ENCODE results near the gene NEO1. TPM values are rescaled to one million over a fixed set of nuclear protein-coding genes. Genes with fewer than 3 reads are reported as not detected.

Gene NEO1
- total RNA-seq, 3 donors from 2014 or later = 4.7 to 5.2 (median 4.9) TPM

- DNase-seq = no peak
- peaks cover 9% of the 10 kb centered on the region for H3K4me1 Mint-ChIP-seq (ENCODE audit: low read depth)
- H3K9me3 Mint-ChIP-seq = no peaks in the 10 kb centered on the region
- H3K36me3 Mint-ChIP-seq (ENCODE audit: insufficient read depth) = no peaks in the 10 kb centered on the region
- ATAC-seq = no peak
- H3K4me3 Mint-ChIP-seq = no peak overlapping the region
- H3K27me3 Mint-ChIP-seq (ENCODE audit: low read depth) = peaks cover 5% of the 10 kb centered on the region
These were observed 2.6 kb upstream of the NEO1 start for GRCh38 chr15:73049564-73050215.

- Mint-ChIP-seq H3K9me3 (no peaks in the 10 kb centered on the region), H3K4me3 (peak overlapping the region; percentile 77), H3K4me1 (ENCODE audit: low read depth) (peaks cover 9% of the 10 kb centered on the region), H3K36me3 (ENCODE audit: insufficient read depth) (no peaks in the 10 kb centered on the region), H3K27me3 (ENCODE audit: low read depth) (peaks cover 5% of the 10 kb centered on the region)
- ATAC-seq (no peak), DNase-seq (no peak)
These were observed 1.5 kb upstream of the NEO1 start for GRCh38 chr15:73050561-73051295.

- DNase-seq = no peak
- Mint-ChIP-seq H3K4me1 (ENCODE audit: low read depth) (peaks cover 9% of the 10 kb centered on the region), H3K27me3 (ENCODE audit: low read depth) (peaks cover 5% of the 10 kb centered on the region), H3K36me3 (ENCODE audit: insufficient read depth) (no peaks in the 10 kb centered on the region), H3K4me3 (peak overlapping the region; percentile 79), H3K9me3 (no peaks in the 10 kb centered on the region)
- peak in 1 of 2 donors; percentile 7 for ATAC-seq
These were observed 864 bp upstream of the NEO1 start for GRCh38 chr15:73051391-73051806.

DNA sequence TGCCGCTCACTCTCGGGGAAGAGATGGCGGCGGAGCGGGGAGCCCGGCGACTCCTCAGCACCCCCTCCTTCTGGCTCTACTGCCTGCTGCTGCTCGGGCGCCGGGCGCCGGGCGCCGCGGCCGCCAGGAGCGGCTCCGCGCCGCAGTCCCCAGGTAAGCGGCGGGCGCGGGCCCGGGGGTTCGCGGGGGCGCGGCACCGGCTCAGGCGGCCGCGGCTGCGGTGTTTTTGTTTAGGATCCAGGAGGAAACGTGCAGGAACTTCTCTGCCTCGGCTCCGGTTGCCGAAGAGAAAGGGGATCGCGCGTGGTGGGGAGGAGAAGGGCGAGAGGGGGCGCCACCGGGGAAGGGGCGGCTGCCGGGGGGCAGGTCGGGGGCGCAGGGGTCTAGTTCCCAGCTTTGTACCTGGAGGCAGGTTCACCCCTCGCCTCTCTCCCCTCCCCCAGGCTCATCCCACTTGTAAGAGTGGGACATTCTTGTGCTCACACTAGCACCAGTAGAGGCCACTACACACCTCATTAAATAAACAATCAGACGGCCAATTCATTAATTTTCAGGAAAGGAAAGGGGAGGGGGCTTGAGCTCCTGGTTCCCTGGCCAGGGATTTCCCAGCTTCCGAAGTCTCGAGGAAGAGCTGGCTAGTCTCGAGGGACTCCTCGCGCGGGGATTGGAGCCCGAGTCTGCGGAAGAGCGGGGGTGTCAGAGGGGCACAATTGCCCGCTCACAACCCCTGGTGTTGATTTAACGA, 562 bp downstream of the NEO1 start:
- DNase-seq = peak; percentile 12
- Mint-ChIP-seq H3K27me3 (ENCODE audit: low read depth) (peaks cover 5% of the 10 kb centered on the region), H3K4me3 (peak overlapping the region; percentile 81), H3K36me3 (ENCODE audit: insufficient read depth) (no peaks in the 10 kb centered on the region), H3K4me1 (ENCODE audit: low read depth) (peaks cover 9% of the 10 kb centered on the region), H3K9me3 (no peaks in the 10 kb centered on the region)
- peak; percentile 58 for ATAC-seq

DNA sequence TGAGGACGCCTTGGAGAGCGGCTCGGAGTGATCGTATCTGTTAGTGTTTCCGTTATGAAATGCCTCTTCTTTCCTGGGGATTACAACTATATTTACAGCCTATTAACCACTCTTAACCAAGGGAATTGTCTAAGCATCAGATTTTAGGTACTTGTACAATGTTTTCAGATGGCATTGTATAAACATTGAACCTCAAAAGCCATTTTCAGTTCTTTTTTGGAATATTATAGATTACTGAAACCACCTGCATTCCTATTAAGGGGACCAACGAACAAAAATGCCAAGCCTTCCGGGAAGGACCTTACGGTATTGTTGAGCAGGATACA, 1.1 kb downstream of the NEO1 start:
- H3K4me3 Mint-ChIP-seq = peak overlapping the region; percentile 81
- ATAC-seq = no peak
- peaks cover 5% of the 10 kb centered on the region for H3K27me3 Mint-ChIP-seq (ENCODE audit: low read depth)

GRCh38 chr15:73054417-73054953, 2.2 kb downstream of the NEO1 start:
- no peak for ATAC-seq

More for the DNA sequence above, 1.1 kb downstream of the NEO1 start:
- Mint-ChIP-seq H3K4me1 (ENCODE audit: low read depth) (peaks cover 9% of the 10 kb centered on the region), H3K9me3 (no peaks in the 10 kb centered on the region), H3K36me3 (ENCODE audit: insufficient read depth) (no peaks in the 10 kb centered on the region)
- DNase-seq = no peak

DNA sequence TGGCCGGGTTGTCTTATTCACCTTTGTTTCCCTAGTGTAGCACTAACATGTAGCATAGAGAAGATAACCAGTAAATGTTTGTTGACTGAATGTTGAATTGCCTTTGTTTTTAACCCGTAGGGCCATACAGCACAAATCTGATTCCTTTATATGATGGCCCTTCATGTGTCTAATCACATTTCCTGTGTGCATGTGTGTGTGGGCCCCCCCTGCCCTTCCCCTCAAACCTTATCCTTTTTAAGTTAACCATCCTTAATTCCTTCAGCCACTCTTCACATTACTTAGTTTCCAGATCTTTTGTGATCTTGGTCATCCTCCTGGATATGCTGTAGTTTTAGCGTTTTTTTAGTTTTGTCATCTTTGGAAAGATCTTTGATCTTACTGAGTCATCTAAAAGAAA, 4.2 kb downstream of the NEO1 start:
- DNase-seq (no peak), ATAC-seq (no peak)
- no peak overlapping the region for H3K4me3 Mint-ChIP-seq
- peaks cover 6% of the 10 kb centered on the region for H3K27me3 Mint-ChIP-seq (ENCODE audit: low read depth)
- H3K4me1 Mint-ChIP-seq (ENCODE audit: low read depth) = peaks cover 7% of the 10 kb centered on the region
- H3K36me3 Mint-ChIP-seq (ENCODE audit: insufficient read depth) = no peaks in the 10 kb centered on the region
- no peaks in the 10 kb centered on the region for H3K9me3 Mint-ChIP-seq

More at GRCh38 chr15:73054417-73054953, 2.2 kb downstream of the NEO1 start:
- Mint-ChIP-seq H3K9me3 (no peaks in the 10 kb centered on the region), H3K4me3 (no peak overlapping the region), H3K36me3 (ENCODE audit: insufficient read depth) (no peaks in the 10 kb centered on the region), H3K4me1 (ENCODE audit: low read depth) (peaks cover 9% of the 10 kb centered on the region), H3K27me3 (ENCODE audit: low read depth) (peaks cover 2% of the 10 kb centered on the region)
- DNase-seq = no peak

DNA sequence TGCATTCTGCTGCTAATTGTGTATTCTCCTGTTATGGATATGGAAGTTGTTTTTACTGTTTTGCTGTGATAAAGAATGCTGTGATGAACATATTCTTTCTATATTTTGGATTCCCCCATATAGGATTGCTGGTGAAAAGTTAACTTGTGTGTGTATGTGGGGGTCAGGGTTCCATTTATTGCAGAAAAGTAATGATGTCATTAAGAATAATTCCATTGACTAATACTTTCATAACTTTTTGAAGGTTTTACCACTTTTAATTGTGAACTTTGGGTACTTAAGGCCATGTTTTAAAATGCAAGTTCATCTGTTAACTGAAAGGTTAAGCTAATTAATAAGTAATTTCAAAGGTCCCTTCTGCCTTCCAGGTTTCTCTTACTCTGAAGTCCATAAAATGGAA, 6.2 kb downstream of the NEO1 start:
- Mint-ChIP-seq H3K4me3 (no peak overlapping the region), H3K4me1 (ENCODE audit: low read depth) (peaks cover 2% of the 10 kb centered on the region), H3K27me3 (ENCODE audit: low read depth) (peaks cover 6% of the 10 kb centered on the region), H3K9me3 (no peaks in the 10 kb centered on the region), H3K36me3 (ENCODE audit: insufficient read depth) (no peaks in the 10 kb centered on the region)
- ATAC-seq (no peak), DNase-seq (no peak)

DNA sequence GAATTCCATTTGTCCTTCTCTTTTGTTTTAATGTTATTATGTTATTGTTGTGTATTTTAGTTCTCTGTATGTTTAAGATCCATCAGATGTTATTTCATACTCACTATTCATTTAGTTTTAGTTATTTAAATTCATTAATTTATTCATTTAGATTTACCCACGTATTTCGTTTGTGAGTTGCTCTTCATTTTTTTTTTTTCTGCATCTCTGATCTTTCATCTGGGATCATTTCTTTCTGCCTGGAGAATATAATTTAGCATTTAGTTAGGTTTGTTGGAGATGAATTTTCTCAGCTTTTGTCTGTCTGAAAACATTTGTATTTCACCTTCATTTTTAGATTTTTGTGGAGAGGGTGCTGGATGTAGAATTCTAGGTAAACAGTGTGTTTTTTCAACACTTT, 12.9 kb downstream of the NEO1 start:
- Mint-ChIP-seq H3K27me3 (ENCODE audit: low read depth) (no peaks in the 10 kb centered on the region), H3K4me3 (no peak overlapping the region), H3K4me1 (ENCODE audit: low read depth) (no peaks in the 10 kb centered on the region), H3K9me3 (no peaks in the 10 kb centered on the region), H3K36me3 (ENCODE audit: insufficient read depth) (no peaks in the 10 kb centered on the region)
- DNase-seq (no peak), ATAC-seq (no peak)

DNA sequence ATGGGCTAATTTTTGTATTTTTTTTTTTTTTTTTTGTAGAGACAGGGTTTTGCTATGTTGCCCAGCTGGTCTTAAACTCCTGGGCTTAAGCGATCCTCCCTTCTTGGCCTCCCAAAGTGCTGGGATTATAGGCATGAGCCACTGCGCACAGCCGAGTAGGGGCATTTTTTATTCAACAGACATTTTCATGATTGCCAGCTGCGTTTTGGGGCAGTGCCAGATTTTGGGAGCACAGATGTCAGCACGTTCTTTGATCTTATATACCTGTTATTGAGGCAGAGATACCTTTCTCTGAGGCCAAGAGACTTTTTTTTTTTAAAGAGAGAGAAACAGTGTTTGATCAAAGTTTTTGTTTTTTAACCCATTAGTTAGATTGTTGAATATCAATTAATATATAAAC, 16.8 kb downstream of the NEO1 start:
- Mint-ChIP-seq H3K4me3 (no peak overlapping the region), H3K27me3 (ENCODE audit: low read depth) (no peaks in the 10 kb centered on the region), H3K36me3 (ENCODE audit: insufficient read depth) (no peaks in the 10 kb centered on the region), H3K4me1 (ENCODE audit: low read depth) (no peaks in the 10 kb centered on the region), H3K9me3 (no peaks in the 10 kb centered on the region)
- no peak for ATAC-seq
- no peak for DNase-seq

DNA sequence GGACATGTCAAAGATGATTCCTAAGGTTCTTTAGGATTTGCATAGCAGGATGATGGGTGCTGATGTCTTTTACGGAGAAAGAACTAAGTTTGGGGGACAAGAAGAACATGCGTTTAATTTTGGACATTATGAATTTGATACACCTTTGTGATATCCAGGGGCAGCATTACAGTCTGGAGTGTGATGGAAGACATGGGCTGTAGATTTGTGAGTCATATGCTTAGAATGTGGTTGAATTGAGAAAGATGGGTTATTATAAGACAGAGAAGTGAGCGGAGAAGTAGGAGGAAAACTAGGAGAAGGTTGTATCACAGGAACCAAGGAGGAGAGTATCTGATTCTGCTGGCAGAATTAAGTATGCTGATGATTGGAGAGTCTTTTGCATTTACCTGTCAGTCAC, 20.6 kb downstream of the NEO1 start:
- no peaks in the 10 kb centered on the region for H3K9me3 Mint-ChIP-seq
- ATAC-seq (no peak), DNase-seq (no peak)
- no peaks in the 10 kb centered on the region for H3K27me3 Mint-ChIP-seq (ENCODE audit: low read depth)
- no peaks in the 10 kb centered on the region for H3K36me3 Mint-ChIP-seq (ENCODE audit: insufficient read depth)
- no peaks in the 10 kb centered on the region for H3K4me1 Mint-ChIP-seq (ENCODE audit: low read depth)
- H3K4me3 Mint-ChIP-seq = no peak overlapping the region

DNA sequence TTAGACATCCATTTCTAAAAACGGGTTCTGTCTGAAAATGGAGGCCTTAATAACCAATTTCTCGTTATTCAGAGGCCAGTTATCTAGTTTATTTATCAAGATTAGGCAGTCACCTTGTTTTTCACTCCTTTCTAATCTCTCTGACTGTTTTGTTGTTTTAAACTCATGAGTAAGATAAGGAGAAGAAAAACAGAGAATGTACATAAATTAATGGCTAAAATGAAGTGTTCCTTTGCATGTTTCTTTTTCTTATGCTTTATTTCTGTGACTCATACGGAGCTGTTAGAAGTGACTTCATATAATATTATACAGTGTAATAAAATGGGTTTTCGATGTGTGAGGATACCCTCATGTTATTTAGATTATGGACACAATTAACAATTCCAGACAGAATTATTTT, 22.0 kb downstream of the NEO1 start:
- Mint-ChIP-seq H3K36me3 (ENCODE audit: insufficient read depth) (no peaks in the 10 kb centered on the region), H3K4me1 (ENCODE audit: low read depth) (no peaks in the 10 kb centered on the region), H3K4me3 (no peak overlapping the region), H3K27me3 (ENCODE audit: low read depth) (no peaks in the 10 kb centered on the region), H3K9me3 (no peaks in the 10 kb centered on the region)
- no peak for ATAC-seq
- DNase-seq = no peak

GRCh38 chr15:73075160-73075859, 23.0 kb downstream of the NEO1 start:
- Mint-ChIP-seq H3K36me3 (ENCODE audit: insufficient read depth) (no peaks in the 10 kb centered on the region), H3K4me3 (no peak overlapping the region), H3K9me3 (no peaks in the 10 kb centered on the region), H3K27me3 (ENCODE audit: low read depth) (no peaks in the 10 kb centered on the region), H3K4me1 (ENCODE audit: low read depth) (no peaks in the 10 kb centered on the region)
- ATAC-seq = no peak
- no peak for DNase-seq

- no peaks in the 10 kb centered on the region for H3K9me3 Mint-ChIP-seq
- no peak for DNase-seq
- H3K27me3 Mint-ChIP-seq (ENCODE audit: low read depth) = no peaks in the 10 kb centered on the region
- no peaks in the 10 kb centered on the region for H3K36me3 Mint-ChIP-seq (ENCODE audit: insufficient read depth)
- no peak overlapping the region for H3K4me3 Mint-ChIP-seq
- ATAC-seq = no peak
- no peaks in the 10 kb centered on the region for H3K4me1 Mint-ChIP-seq (ENCODE audit: low read depth)
These were observed 26.0 kb downstream of the NEO1 start for GRCh38 chr15:73078291-73078690.
